KMS-11 (cell line): Measurements from ENCODE around the gene CD248.

ENCODE experiments used
- H2AFZ ChIP-seq: fragments of 200-600 bp; sonication (generic); 2 replicates; pipeline ENCODE4 v1.6.1; 2016; ENCODE audit warnings: antibody characterized with exemption, mixed run types, low read depth
- H3K27ac ChIP-seq: fragments of 200-600 bp; sonication (generic); 2 replicates; pipeline ENCODE4 v1.6.1; 2016; ENCODE audit warnings: mild to moderate bottlenecking, mixed run types
- H3K27me3 ChIP-seq: fragments of 200-600 bp; sonication (generic); 2 replicates; pipeline ENCODE4 v1.6.1; 2017; ENCODE audit warnings: mild to moderate bottlenecking, low read depth, mixed run types, moderate library complexity; ENCODE audit not compliant: insufficient read depth
- H3K36me3 ChIP-seq: fragments of 200-600 bp; sonication (generic); 2 replicates; pipeline ENCODE4 v1.6.1; 2017; ENCODE audit warnings: mild to moderate bottlenecking, mixed run types; ENCODE audit not compliant: insufficient read depth
- H3K4me1 ChIP-seq: fragments of 200-600 bp; sonication (generic); 2 replicates; pipeline ENCODE4 v1.6.1; 2016; ENCODE audit warnings: mild to moderate bottlenecking, low read depth, mixed run types; ENCODE audit not compliant: poor library complexity, severe bottlenecking
- H3K4me2 ChIP-seq: fragments of 200-600 bp; sonication (generic); 2 replicates; pipeline ENCODE4 v1.7.0; 2016; ENCODE audit warnings: mild to moderate bottlenecking, mixed run types
- H3K4me3 ChIP-seq: fragments of 200-600 bp; sonication (generic); IDR thresholded peaks from 2 replicates; pipeline ENCODE4 v1.6.1; 2017; ENCODE audit warnings: low read depth, low read length, mixed read lengths; ENCODE audit not compliant: insufficient read depth
- H3K79me2 ChIP-seq: fragments of 200-600 bp; sonication (generic); 2 replicates; pipeline ENCODE4 v1.6.1; 2016; ENCODE audit warnings: low read depth, mixed run types; ENCODE audit not compliant: insufficient read depth
- H3K9ac ChIP-seq: fragments of 200-600 bp; sonication (generic); 2 replicates; pipeline ENCODE4 v1.6.1; 2016; ENCODE audit warnings: mild to moderate bottlenecking, mixed run types
- H4K20me1 ChIP-seq: fragments of 200-600 bp; sonication (generic); 2 replicates; pipeline ENCODE4 v1.6.1; 2016; ENCODE audit warnings: mild to moderate bottlenecking, mixed run types; ENCODE audit not compliant: insufficient read depth
- TF ChIP-seq, protein P1 (sequence below): fragments of 200-600 bp; sonication (generic); conservative IDR thresholded peaks from 2 replicates; pipeline ENCODE4 v1.6.1; 2017; ENCODE audit warnings: low read depth, mild to moderate bottlenecking, antibody characterized with exemption, low read length, moderate library complexity, mixed read lengths

CD248 gene

DNA sequence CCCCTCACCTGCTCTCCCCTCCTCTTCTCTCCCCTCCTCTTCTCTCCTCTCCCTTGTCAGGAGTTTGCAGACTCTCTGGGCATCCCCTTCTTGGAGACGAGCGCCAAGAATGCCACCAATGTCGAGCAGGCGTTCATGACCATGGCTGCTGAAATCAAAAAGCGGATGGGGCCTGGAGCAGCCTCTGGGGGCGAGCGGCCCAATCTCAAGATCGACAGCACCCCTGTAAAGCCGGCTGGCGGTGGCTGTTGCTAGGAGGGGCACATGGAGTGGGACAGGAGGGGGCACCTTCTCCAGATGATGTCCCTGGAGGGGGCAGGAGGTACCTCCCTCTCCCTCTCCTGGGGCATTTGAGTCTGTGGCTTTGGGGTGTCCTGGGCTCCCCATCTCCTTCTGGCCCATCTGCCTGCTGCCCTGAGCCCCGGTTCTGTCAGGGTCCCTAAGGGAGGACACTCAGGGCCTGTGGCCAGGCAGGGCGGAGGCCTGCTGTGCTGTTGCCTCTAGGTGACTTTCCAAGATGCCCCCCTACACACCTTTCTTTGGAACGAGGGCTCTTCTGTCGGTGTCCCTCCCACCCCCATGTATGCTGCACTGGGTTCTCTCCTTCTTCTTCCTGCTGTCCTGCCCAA is 40.7 kb downstream of the CD248 start:
- Histone ChIP-seq H3K4me3 (no peak overlapping the region), H4K20me1 (no peaks in the 10 kb centered on the region), H3K4me2 (no peak overlapping the region), H3K36me3 (0 out of 2 replicates have a peak, but pooled peaks cover 2% of the 10 kb centered on the region), H3K79me2 (peaks cover 7% of the 10 kb centered on the region; the same call in 1 of the 2 replicates), H2AFZ (no peak overlapping the region), H3K4me1 (peaks cover 12% of the 10 kb centered on the region), H3K27ac (no peak overlapping the region), H3K27me3 (peaks cover 4% of the 10 kb centered on the region; the same call in 1 of the 2 replicates), H3K9ac (no peak overlapping the region)
- TF ChIP-seq, protein P1, sequence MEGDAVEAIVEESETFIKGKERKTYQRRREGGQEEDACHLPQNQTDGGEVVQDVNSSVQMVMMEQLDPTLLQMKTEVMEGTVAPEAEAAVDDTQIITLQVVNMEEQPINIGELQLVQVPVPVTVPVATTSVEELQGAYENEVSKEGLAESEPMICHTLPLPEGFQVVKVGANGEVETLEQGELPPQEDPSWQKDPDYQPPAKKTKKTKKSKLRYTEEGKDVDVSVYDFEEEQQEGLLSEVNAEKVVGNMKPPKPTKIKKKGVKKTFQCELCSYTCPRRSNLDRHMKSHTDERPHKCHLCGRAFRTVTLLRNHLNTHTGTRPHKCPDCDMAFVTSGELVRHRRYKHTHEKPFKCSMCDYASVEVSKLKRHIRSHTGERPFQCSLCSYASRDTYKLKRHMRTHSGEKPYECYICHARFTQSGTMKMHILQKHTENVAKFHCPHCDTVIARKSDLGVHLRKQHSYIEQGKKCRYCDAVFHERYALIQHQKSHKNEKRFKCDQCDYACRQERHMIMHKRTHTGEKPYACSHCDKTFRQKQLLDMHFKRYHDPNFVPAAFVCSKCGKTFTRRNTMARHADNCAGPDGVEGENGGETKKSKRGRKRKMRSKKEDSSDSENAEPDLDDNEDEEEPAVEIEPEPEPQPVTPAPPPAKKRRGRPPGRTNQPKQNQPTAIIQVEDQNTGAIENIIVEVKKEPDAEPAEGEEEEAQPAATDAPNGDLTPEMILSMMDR, result no peak

GRCh38 chr11:66275396-66275795 is 41.4 kb downstream of the CD248 start:
- Histone ChIP-seq H3K79me2 (peaks cover 14% of the 10 kb centered on the region), H2AFZ (no peak overlapping the region), H3K4me2 (no peak overlapping the region), H3K4me3 (no peak overlapping the region), H3K9ac (no peak overlapping the region), H3K4me1 (peaks cover 18% of the 10 kb centered on the region), H4K20me1 (no peaks in the 10 kb centered on the region), H3K36me3 (0 out of 2 replicates have a peak, but pooled peaks cover 2% of the 10 kb centered on the region), H3K27me3 (peaks cover 4% of the 10 kb centered on the region; the same call in 1 of the 2 replicates), H3K27ac (no peak overlapping the region)
- TF ChIP-seq, protein P1, result no peak

- Histone ChIP-seq H3K9ac (no peak overlapping the region), H3K27ac (no peak overlapping the region), H3K36me3 (0 out of 2 replicates have a peak, but pooled peaks cover 2% of the 10 kb centered on the region), H3K4me2 (no peak overlapping the region), H3K27me3 (peaks cover 4% of the 10 kb centered on the region; the same call in 1 of the 2 replicates), H3K4me3 (no peak overlapping the region), H4K20me1 (no peaks in the 10 kb centered on the region), H2AFZ (no peak overlapping the region), H3K79me2 (peaks cover 26% of the 10 kb centered on the region), H3K4me1 (peaks cover 29% of the 10 kb centered on the region)
- TF ChIP-seq, protein P1, result no peak
These were observed 42.6 kb downstream of the CD248 start for GRCh38 chr11:66274219-66274618.

DNA sequence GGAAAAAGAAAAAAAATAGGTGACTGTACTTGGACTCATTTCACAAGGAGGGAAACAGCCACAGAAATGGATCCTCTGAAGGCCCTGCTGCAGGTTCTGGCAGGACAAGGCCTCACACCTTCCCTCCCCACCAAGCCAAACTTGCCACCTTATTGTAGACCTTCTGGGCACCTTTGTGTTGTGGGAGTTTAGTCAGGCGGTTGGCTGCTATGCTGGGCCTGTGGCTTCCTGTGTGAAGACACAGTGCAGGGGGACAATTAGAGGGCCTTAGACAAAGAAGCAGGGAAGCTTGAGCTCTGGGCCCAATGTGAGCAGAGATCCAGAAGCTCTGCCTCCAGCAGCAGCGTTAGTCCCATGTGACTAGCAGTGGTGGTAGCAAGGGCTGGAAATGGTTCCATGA is 44.2 kb downstream of the CD248 start:
- Histone ChIP-seq H3K4me1 (peaks cover 24% of the 10 kb centered on the region), H3K4me2 (no peak overlapping the region), H3K9ac (no peak overlapping the region), H4K20me1 (no peaks in the 10 kb centered on the region), H3K4me3 (no peak overlapping the region), H3K79me2 (peaks cover 31% of the 10 kb centered on the region), H3K27ac (no peak overlapping the region), H2AFZ (no peak overlapping the region), H3K27me3 (no peaks in the 10 kb centered on the region), H3K36me3 (0 out of 2 replicates have a peak, but pooled peaks cover 2% of the 10 kb centered on the region)
- TF ChIP-seq, protein P1, result no peak
